ENCODE results near the gene ANKS1B. TPM values are rescaled to one million over a fixed set of nuclear protein-coding genes. Genes with fewer than 3 reads are reported as not detected.

The ANKS1B gene
- total RNA-seq, 1 donor from 2014 or later, result 11.3 TPM

- no peak for DNase-seq
Measured at GRCh38 chr12:98808243-98808875, 1176.4 kb downstream of the ANKS1B start.

GRCh38 chr12:98807187-98807586 is 1177.5 kb downstream of the ANKS1B start:
- no peak for DNase-seq
- Mint-ChIP-seq H3K27me3 (ENCODE audit: unreplicated experiment) (peaks cover 2% of the 10 kb centered on the region), H3K9me3 (ENCODE audit: unreplicated experiment) (no peaks in the 10 kb centered on the region), H3K4me1 (ENCODE audit: low read depth, unreplicated experiment) (no peaks in the 10 kb centered on the region), H3K27ac (ENCODE audit: unreplicated experiment) (no peak overlapping the region), H3K4me3 (ENCODE audit: unreplicated experiment) (no peak overlapping the region), H3K36me3 (ENCODE audit: unreplicated experiment) (no peaks in the 10 kb centered on the region)
- no peak for TF ChIP-seq CTCF (IDR thresholded peaks at IDR 0.05; ENCODE audit: partially characterized antibody, unreplicated experiment)

More at GRCh38 chr12:98808243-98808875, 1176.4 kb downstream of the ANKS1B start:
- no peaks in the 10 kb centered on the region for H3K9me3 Mint-ChIP-seq (ENCODE audit: unreplicated experiment)
- no peaks in the 10 kb centered on the region for H3K36me3 Mint-ChIP-seq (ENCODE audit: unreplicated experiment)
- no peak overlapping the region for H3K27ac Mint-ChIP-seq (ENCODE audit: unreplicated experiment)
- peaks cover 2% of the 10 kb centered on the region for H3K27me3 Mint-ChIP-seq (ENCODE audit: unreplicated experiment)
- no peak for TF ChIP-seq CTCF (IDR thresholded peaks at IDR 0.05; ENCODE audit: partially characterized antibody, unreplicated experiment)
- H3K4me1 Mint-ChIP-seq (ENCODE audit: low read depth, unreplicated experiment), result no peaks in the 10 kb centered on the region
- H3K4me3 Mint-ChIP-seq (ENCODE audit: unreplicated experiment), result no peak overlapping the region

GRCh38 chr12:98803468-98804209 is 1181.1 kb downstream of the ANKS1B start:
- no peak for TF ChIP-seq CTCF (IDR thresholded peaks at IDR 0.05; ENCODE audit: partially characterized antibody, unreplicated experiment)
- H3K9me3 Mint-ChIP-seq (ENCODE audit: unreplicated experiment), result no peaks in the 10 kb centered on the region
- no peaks in the 10 kb centered on the region for H3K36me3 Mint-ChIP-seq (ENCODE audit: unreplicated experiment)
- H3K4me1 Mint-ChIP-seq (ENCODE audit: low read depth, unreplicated experiment), result no peaks in the 10 kb centered on the region
- no peak overlapping the region for H3K27ac Mint-ChIP-seq (ENCODE audit: unreplicated experiment)
- DNase-seq, result no peak
- peaks cover 2% of the 10 kb centered on the region for H3K27me3 Mint-ChIP-seq (ENCODE audit: unreplicated experiment)
- H3K4me3 Mint-ChIP-seq (ENCODE audit: unreplicated experiment), result no peak overlapping the region

DNA sequence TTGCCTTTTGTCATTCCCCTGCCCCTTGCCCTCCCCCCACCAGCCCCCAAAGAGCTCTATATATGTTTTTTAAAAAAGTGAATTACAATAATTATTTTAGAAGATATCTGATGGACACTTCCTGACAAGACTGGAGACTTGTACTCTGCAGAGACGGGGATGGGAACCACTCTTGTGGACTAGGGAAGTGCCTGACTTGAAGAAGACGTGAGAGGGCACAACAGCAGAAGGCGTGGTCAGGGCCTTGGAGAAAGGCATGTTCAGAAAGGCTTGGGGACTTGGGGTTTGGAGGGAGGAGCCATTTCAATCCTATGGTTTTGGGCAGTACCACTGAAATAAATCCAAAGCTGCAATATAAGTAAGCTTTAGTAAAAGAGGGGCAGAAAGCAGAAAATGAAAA is 1184.9 kb downstream of the ANKS1B start:
- no peaks in the 10 kb centered on the region for H3K36me3 Mint-ChIP-seq (ENCODE audit: unreplicated experiment)
- peaks cover 2% of the 10 kb centered on the region for H3K27me3 Mint-ChIP-seq (ENCODE audit: unreplicated experiment)
- H3K9me3 Mint-ChIP-seq (ENCODE audit: unreplicated experiment), result no peaks in the 10 kb centered on the region
- no peak overlapping the region for H3K4me3 Mint-ChIP-seq (ENCODE audit: unreplicated experiment)
- no peak overlapping the region for H3K27ac Mint-ChIP-seq (ENCODE audit: unreplicated experiment)
- no peaks in the 10 kb centered on the region for H3K4me1 Mint-ChIP-seq (ENCODE audit: low read depth, unreplicated experiment)
- no peak for TF ChIP-seq CTCF (IDR thresholded peaks at IDR 0.05; ENCODE audit: partially characterized antibody, unreplicated experiment)
- no peak for DNase-seq

Data from glutamatergic neuron (in vitro differentiated cells).